Occipital lobe (tissue), 2 donors: ENCODE measurements around the gene GABRR3. TPM values are rescaled to one million over a fixed set of nuclear protein-coding genes. Genes with fewer than 3 reads are reported as not detected.
A peak's percentile ranks its signal among the peaks of the same experiment; 100 is the strongest.

Source experiments
- DNase-seq: peaks from one replicate; lab custom pipeline; 2025; lab: John Stamatoyannopoulos, UW
- total RNA-seq: library from RNA; depleted of rRNA; stranded (reverse); fragments of >200 nt; gene quantifications from one replicate; pipeline ENCODE4 v1.2.3, GENCODE V29; 2014

The GABRR3 gene
- total RNA-seq, 1 donor from 2014 or later: not detected

DNA sequence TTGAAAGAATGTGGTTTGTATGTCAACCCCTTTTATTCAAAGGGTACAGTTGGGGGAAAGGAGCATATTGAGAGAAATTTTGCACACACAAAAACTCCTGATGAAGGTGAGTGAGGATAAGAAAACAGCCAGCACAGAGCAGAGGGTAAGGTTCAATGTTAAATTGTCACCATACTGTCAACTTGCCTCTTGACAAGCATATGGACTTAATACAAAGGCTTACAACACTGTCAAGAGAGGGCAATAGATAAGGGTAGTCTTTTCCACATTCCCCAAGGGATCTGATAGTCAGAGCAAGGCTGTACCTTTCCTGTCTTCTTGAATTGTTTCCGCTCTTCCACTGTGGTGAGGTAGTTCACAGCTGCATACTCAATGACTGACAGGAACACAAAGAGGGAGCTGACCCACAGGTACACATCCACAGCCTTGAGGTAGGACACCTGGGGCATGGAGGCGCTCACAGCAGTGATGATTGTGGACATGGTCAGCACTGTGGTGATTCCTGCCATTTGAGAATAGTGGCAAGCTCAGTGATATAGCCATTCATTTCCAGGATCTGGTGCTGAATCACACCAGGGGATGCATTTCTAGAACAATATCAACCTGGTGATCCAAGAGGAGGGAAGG is 42.5 kb downstream of the GABRR3 start:
- DNase-seq: no peak

DNA sequence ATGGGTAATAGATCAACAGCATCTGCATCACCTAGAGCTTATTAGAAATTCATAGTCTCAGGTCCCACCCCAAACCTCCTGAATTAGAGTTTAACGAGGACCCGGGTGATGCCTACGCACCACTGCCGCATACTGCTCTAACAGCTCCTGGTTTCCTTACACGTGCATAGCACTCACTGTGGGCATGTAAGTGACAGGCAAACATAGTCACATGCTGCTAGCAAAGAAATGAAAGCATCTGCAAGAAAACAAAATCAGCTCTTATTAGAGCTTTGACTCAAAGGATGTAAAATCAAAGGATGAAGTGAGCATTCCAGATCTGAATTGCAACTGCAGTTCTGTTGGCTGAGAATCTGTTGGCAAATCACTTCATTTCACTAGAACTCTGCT is 43.8 kb downstream of the GABRR3 start:
- no peak for DNase-seq

DNA sequence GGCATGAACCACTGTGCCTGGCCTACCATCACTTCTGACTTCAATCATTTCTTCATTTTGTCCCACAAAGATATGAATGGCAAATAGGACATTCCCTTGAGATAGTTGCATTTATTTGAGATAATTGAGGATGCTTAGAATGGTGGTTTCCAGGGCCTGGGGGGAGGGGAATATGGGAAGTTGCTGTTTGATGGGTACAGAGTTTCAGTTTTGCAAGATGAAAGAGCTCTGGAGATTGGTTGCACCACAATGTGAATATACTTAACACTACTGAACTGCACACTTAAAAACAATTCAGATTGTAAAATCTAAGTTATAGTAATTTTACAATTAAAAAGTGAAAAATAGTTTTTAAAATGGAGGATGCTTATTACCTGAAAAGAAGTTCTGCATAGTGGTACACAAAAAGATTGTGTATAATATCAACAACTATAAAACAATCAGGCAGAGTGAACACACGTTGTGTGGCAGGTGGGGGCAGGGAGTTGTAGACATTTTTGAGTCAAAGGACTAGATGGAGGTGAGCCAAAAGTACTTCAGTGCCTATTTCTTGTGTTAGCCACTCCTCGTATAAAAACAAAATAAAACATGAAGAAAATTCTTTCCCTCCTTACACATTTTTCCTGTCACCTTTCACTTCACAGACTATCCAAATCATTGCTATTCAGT is 44.4 kb downstream of the GABRR3 start:
- no peak for DNase-seq

DNA sequence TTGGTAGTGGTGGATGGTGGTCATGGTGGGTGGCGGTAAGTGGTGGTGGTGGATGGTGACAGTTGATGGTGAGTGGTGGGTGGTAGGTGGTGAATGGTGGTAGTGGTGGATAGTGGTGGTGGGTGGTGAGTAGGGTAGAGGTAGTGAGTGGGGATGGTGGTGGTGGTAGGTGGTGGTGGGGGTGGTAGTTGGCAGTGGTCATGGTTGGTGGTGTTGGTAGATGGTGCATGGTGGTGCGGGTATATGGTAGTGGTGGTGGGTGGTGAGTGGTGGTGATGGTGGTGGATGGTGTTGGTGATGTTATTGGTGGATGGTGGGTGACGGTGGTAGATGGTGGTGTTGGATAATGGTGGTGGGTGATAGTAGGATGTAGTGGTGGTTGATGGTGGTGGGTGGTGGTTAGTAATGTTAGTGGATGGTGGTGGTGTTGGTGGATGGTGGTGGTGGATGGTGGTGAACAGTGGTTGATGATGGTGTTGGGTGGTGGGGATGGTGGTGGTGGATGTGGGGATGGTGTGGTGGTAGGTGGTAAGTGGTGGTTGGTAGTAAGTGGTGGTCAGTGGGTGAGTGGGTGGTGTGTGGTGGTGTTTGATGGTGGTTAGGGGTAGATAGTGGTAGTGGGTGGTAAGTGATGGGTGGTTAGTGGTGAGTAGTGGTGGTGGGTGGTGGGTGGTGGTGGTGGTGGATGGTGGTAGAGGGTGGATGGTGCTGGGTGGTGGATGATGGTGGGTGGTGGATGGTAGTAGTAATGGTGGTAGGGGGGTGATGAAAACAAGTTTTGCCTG is 46.1 kb downstream of the GABRR3 start:
- DNase-seq: no peak

DNA sequence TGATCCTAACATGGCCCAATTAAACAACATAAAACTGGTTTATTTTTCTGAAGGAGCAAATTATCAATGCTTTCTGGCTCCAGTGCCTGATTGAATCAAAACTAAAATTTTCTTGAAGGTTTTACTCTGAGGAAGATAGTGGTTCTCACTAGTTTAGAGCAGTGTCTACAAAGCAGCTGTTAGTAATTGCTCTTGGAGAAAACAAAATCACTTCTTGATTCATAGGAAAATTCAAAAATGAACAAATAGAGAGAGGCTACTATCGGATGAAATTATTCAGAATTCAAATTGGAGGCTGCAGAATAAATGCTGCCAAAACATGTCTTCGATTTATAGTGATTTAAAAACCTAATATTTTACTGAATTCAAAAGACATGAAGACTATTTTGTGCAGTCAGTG is 47.8 kb downstream of the GABRR3 start:
- DNase-seq: no peak

DNA sequence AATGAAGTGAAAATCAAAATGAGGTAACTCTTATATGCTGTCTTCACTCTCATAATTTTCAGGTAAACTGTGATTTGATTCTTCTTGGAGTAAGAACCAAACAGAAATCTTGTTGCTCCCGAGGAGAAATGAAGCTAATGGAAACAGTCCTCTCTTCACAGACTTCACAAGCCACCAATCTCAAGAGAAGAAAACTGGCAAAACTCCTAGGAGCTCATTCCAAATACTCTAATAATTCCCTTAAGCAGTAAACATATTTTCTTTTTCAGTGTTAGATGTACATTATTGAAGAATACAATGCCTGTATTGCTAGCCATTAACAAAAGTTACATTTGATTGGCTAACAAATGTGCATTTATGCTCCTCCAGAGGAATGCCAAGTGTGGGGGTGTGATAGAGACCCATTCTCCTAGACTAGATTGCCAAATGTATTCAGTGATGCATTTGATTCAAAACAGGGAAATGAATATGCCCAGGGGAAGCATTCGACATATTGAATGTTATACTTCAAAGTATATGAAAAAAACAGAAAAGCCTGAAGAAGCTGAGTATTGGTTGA is 51.1 kb downstream of the GABRR3 start:
- DNase-seq: no peak

DNA sequence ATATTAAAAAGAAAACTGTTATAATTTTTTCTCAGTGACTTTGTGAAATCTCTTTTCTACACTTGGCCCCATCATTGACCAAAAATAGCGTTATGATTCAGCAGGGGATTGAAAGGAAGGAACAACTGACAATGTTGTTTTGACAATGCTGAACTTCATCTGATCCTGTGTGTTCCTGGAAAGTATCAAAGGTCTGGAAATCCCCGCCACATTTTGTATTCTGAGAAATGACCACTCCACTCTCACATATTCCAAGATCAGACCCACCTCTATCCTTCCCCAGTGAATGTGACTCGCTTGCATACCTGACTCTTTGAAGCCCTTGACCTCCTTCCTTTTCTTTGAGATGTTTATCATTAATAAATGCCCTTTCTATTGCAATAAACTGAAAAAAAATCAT is 53.2 kb downstream of the GABRR3 start:
- no peak for DNase-seq

DNA sequence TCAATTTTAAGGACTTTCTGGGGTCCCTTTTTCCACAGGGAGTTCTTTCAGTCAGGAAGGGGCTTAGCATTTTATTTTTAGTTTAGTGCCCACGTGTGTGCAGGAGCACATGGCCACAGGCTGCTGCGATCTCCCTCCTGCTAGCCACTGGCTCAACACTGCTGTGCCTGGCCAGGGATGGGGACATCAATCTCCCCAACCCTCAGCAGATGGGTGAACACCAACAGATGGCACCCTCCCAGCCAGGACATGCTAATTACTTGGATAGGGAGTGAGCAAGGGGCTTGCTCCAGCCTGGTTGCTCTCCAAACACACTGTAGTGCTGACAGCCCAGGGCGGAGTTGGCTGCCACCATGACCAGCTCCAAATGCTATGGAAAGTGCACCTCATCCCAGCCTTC is 55.5 kb downstream of the GABRR3 start:
- no peak for DNase-seq

DNA sequence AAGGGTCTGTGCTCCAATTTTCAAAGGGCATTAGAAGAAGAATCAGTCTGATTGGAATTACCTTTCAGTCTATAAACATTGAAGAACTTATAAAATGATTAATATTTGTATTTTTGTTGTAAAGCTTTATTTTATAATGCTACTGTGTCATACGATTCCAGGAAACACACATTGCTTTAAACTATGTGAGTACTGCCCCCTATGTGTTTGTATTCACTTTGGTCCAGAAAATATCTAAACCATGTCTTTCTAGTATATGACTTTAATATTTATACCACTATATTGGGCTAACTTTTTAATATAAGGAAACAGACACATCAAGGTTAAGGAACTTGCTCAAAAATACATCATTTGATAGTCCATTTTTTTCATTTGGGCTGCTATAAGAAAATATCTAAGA is 59.6 kb downstream of the GABRR3 start:
- no peak for DNase-seq

DNA sequence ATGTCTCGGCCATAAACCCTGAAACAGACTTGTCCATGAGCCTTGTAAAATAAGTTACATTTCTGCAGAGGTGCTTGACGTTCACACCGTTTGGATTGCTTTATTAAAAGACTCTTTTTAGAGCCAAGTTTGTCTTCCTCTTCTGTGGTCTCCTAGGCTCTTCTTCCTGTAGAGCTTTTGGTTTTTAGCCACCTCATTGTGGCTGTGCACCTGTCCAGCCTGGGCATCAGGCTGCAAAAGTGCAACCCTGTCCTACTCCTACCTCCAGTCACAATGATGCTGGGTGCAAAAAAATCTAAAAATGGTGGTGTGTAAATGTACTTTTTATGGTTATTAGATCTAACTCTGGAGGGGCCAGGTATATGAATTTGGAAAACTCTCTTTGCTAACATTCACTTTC is 60.1 kb downstream of the GABRR3 start:
- no peak for DNase-seq

DNA sequence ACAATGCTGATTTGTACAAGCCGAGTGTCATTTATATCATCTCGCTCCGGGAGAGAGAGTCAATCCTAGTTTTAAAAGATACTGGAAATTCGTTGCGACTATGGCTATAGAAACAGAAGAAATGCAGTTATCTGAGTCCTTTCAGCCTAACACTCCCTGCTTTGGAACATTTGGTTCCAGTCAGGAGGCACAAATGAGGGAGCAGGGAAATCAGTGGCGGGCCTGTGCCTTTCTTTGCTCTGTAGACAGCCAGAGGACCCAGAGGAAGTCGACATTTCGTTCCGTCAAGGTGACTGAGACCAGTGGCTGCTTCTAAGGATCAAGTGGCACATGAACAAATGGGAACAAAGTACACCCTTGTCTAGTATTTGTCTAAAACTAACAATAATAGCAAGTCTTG is 62.1 kb downstream of the GABRR3 start:
- DNase-seq: no peak

DNA sequence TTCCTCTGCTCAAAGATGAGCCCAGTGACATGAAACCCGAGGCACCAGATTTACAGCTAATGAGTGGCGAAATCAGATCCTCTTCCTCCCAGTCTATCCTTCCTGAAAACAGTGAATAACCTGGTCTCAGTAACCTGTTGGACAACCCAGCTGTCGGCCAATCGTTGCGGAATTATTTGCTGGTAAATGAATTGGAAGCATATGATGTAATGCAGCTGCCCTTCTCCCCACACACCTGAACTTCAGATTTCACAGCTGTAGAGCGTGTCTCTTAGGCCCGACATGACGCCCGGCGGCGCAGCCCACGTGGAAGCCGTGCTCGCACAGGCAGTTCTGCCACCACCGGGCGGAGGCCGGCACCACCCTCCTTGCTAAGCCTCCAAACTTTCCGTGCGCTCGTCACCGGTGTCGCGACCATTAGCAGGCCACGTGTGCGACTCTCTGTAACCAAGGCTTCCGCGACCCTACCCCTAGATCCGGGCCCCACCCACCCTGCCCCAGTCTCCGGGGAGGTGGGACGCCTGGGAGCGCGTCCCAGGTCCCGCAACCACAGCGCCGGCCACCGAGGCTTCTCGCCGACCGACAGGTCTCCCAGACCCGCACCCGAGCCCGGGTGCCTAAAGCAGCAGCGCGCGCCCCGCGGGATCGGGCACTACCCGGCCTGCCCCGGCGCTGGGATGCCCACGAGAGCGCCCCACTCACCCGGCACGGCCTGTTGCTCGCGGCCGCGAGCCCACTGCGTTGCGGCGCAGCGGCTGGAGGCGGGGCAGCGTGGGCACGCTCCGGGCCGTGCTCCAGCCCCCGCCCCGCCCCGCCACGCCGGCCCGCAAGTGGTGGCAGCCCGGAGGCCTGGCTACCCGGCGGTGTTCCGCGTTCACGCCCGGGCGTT is 63.2 kb downstream of the GABRR3 start, which contains the start of gene RIOX2:
TSS of gene RIOX2 (minus strand) at position 753 of the 889 bp plus-strand sequence. CDS start 4,838 bp downstream, outside the sequence.
- DNase-seq: peak; percentile 56

DNA sequence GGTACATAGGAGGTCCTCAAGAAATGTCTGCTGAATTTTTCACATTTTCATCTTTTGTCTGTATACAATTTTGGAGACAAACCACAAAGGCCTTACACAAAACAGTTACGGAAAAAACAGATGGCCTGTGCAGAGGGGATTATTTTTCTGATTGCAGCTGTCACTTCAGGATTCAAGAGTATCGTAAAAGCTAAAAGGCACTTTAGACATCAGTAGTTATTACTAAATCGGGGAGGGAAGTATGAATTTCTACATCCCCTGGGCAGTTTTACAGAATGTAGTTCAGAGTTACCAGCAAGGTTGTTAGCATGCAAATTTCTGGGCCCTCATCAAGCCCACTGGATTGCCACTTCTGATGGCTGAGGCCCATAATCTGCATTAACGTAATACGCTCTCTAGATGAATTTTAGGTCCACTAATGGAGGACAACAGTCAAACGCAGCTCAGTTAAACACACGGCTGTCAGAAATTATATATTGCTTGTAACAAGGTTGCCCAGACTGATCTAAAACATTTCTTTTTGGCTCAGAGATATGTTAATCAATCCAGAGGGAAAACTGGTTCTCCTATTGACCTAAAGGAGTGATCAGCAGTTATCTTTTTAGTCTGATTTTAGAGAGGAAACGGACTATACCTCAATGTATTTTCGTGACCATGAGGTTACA is 64.0 kb downstream of the GABRR3 start:
- DNase-seq: no peak

DNA sequence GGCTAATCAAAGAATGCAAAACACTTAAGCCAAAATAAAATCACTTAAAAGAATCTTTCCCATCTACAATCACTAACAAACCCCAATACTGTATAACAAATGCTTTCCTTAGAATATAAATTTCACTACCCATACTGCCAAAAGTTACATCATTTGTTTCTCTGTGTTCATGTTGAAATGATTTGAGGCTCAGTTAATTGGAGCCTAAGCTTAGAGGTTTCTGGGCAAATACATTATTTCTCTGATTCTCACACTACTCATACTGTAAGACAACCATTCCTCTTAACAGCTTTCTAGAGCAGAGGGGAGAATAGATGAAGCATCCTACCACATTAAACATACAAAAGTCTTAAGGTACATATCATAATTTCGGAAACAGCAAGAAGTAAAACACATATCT is 65.0 kb downstream of the GABRR3 start:
- DNase-seq: no peak

DNA sequence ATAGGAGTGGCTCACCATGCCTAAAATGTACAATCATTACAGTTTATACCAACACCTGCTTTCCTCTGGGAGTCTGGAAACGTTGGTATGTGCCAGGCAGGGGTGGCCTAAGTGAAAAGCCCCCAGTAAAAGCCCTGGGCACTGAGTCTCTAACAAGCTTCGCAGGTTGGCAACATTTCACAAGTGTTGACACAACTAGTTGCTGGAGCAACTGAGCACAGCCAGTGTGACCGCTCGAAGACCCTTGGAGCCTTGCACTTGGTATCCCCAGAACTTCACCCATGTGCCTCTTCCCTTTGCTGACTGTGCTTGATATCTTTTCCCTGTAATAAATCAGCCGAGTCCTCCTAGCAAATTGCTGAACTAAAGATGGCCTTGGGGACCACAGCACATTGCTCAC is 65.6 kb downstream of the GABRR3 start:
- DNase-seq: no peak

DNA sequence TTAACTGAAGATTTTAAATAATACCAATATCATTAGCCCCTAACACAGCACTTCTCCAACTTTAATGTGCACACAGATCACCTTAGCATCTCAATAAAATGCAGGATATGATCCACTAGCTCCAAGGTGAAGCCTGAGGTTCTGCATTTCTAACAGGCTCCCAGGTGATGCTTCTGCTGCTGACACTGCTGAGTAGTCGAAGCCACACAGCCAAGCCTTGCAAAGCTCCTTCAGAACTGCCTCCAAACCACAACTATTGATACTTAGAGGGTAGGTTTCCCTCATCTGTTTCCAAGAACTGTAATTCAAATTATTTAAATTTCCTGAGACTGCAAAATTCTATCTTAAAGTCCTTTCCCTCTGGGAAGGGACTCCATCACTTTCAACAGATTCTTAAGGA is 66.7 kb downstream of the GABRR3 start:
- DNase-seq: no peak

DNA sequence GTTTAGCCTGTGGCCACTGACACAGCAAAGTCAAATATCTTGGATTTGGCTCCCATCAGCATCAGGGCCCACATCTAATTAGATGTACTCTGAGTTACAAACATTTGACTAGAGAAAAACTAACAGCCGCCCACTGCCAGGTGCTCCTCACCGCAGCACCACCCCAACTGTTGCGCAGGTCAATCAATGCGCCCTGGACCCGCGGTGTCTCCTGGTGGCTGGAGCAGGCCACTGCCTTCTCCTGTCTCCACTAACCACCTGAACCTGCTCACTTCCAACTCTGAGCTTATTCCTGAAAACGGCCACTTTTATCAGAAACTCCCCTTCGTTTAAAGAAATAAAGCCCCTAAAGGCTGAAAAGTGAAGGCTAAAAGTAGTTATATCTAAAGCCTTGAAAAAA is 67.1 kb downstream of the GABRR3 start:
- no peak for DNase-seq

DNA sequence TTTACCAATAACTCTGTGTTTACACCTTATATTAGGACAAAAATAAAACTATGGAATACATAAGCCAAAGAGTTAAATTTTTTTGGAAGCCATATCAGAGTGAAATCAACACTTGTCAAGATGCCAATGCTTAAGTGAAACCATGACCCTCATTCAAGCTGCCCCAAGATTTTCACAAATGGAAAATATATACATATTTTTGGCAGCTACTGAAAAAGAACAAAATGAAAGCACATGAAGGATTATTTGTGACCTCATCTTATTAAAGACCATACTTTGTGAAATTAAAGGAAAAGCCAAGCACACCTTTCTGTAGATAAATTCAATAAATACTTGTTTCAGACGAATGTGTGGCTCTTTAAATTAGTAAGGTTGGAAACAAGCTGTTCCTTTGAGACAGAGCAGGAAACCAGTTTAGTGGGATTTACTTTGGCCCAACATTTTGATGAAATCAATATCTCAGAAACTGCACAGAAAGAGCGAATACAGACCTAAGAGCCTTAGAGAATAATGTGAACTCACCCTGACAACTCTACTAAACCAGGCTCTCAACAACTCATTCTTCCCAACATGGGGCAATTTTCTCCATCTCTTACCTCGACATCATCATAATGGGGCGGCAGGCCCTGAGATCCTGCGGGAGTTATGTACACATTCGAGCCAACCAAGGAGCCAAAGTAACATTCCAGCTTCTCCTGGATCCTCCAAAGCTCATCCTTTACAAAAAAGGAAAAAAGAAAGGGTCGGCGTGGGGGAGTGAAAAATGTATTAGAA is 73.9 kb downstream of the GABRR3 start:
- no peak for DNase-seq

DNA sequence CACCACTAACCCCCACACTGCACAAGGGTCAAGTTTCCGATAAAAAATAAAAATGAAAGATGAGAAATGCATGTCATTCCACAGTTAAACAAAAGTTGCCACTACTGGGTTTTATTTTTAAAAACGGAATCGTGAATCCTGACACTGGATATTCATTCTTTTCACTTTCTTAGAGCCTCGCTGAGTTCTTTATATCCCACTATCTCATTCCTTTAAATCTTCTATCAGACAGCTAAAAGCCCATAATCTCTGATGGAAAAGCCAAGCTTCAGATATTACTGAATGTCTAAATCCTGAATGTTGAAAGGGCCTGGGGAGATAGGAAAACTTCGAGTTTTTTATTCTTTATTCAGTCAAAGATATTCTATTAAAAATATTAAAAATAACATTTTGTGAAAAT is 74.6 kb downstream of the GABRR3 start:
- DNase-seq: no peak

DNA sequence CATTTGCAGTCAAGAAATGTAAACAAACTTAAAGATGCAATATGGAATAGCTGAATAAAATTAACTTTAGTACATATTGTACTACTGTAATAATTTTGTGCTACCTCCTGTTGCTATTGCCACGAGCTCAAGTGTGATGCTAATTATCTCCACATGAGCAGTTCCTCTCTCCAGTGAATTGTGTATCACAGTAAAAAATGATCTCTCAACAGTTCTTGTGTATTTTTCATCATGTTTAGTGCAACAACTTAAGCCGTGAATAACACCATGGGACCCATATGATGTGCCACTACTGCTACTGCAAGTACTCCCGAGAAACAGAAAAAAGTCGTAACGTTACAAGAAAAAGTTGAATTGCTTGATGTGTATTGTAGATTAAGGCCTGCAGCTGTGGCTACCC is 75.2 kb downstream of the GABRR3 start:
- DNase-seq: no peak
